NCI-H2171 treated with DMSO at 0.1 percent for 48 hours (cell line): Measurements from ENCODE around the gene PLAGL2.
"Not testable (repeated sequence)": the region's sequence is repeated elsewhere in the genome, so short reads cannot be mapped to it uniquely, and the experiment has no call there.

Experiments
- DNase-seq: peaks from one replicate; lab custom pipeline; 2025; lab: John Stamatoyannopoulos, UW

PLAGL2 gene

GRCh38 chr20:32203356-32204204 is 4.0 kb downstream of the PLAGL2 start:
- no peak for DNase-seq

DNA sequence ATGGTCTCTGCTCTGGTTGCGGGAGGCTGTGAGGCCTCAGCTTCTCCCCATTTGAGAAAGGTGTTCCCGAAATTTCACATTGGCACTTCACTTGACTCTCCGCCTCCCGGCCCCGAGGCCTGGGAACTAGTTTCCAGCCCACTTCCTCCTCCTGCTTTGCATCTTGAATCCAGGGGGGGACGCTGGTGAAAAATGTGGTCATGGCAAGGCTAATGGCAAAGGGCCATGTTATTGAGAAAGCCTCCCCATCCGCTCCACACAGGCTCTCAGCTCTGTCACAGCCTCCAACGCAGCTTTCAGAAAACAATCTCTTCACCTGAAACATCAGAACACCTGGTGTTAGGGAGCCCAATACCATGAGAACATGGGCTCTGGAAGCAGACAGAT is 5.6 kb downstream of the PLAGL2 start:
- no peak for DNase-seq

- DNase-seq, result no peak
Measured at GRCh38 chr20:32201296-32201976, 6.1 kb downstream of the PLAGL2 start.

DNA sequence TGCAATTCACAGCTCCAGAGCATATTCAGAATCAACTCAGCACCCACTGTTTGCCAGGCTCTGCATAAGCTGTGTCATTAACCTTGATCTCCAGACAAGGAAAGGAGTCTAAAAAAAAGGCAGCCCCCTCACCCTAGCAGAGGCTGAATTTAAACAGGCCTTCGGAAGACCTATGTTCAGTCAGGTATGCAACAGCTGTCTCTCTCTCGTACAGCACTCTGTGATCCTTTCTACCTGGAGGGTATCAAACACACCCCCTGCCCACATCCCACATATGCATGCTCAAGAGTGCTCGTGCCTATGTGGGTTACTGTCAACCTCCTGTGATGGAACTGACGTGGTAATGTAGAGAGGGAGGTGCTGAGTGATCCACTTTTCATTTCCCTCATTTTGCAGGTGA is 8.5 kb downstream of the PLAGL2 start:
- no peak for DNase-seq

GRCh38 chr20:32197136-32197535 is 10.4 kb downstream of the PLAGL2 start:
- not testable (repeated sequence) for DNase-seq

GRCh38 chr20:32196613-32197012 is 10.9 kb downstream of the PLAGL2 start:
- not testable (repeated sequence) for DNase-seq

DNA sequence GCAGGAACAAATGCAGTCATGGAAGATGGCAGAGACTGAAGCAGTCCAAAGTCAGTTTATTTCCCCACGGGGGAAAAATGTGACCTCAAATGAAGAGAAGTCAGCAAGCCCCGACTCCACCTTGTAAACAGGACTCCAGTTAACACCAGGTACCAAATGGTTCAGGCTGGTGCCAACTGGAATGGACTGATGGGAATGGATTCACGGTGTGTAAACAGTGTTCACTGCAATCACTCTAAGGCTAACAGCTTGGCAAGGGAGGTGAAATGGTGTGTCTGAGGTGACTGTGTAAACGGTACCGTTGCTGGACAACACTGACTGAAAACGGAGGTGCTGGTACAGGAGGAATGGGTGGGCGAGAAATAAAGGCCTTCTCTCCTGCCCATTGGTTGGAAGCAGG is 12.0 kb downstream of the PLAGL2 start:
- DNase-seq, result no peak

DNA sequence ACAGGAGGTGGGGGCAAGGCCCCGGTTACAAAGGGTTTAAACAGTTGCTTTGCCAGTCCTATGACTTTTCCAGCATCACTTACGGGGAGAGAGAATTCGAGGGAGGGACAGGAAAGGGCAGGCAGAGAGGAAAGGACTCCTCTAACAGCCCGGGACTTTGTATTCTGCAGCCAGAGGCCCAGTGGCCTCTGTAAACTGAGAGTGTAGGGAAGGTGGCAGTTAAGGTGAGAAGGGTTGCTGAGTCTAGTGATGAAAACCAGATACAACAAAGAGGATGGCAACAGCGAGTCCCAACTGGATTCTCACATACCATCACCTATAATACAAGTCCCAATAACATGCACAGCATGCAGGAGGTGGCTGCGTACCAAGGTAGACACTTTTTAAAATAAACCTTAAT is 13.5 kb downstream of the PLAGL2 start:
- no peak for DNase-seq

GRCh38 chr20:32193336-32193735 is 14.2 kb downstream of the PLAGL2 start:
- DNase-seq, result not testable (repeated sequence)

DNA sequence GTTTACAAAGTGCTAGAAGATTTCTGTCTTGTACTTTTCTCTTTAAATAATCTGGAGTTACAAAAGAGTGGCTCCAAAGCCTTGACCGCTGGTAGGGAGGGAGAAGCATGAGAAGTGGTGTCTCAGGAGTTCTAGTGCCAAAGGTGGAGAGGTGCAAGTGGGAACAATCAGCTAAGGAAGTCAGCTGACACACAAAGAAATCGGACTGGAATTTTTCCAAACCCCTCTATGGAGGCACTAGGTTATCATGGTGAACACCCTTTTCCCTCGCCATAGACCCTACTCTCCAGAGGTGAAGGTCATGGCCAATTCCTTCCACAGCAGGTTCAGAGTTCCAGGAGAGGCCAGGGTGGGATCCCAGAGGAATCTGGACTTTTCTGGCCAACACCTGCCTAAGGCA is 14.8 kb downstream of the PLAGL2 start:
- DNase-seq, result no peak

DNA sequence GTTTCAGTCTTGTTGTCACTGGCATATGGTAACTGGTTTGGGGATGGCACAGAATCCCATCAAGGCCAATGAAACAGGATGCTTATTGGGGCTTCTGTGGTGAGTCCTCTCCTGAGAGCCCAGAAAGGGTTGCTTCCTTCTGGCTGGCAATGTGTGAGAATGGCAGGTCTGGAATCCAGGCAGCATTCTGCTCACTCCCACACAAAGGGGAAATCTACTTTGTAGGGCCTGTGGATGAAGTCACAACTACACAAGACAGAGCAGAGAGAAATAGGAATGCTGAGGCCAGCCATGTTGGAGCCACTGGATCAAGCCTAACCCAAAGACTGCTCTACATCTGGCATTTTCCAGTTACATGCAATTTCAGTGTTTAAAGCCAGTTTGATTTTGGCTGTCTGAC is 15.7 kb downstream of the PLAGL2 start:
- DNase-seq, result no peak

- no peak for DNase-seq
Measured at GRCh38 chr20:32191422-32191821, 16.1 kb downstream of the PLAGL2 start.

- DNase-seq, result no peak
Measured at GRCh38 chr20:32190616-32191415, 16.7 kb downstream of the PLAGL2 start.

DNA sequence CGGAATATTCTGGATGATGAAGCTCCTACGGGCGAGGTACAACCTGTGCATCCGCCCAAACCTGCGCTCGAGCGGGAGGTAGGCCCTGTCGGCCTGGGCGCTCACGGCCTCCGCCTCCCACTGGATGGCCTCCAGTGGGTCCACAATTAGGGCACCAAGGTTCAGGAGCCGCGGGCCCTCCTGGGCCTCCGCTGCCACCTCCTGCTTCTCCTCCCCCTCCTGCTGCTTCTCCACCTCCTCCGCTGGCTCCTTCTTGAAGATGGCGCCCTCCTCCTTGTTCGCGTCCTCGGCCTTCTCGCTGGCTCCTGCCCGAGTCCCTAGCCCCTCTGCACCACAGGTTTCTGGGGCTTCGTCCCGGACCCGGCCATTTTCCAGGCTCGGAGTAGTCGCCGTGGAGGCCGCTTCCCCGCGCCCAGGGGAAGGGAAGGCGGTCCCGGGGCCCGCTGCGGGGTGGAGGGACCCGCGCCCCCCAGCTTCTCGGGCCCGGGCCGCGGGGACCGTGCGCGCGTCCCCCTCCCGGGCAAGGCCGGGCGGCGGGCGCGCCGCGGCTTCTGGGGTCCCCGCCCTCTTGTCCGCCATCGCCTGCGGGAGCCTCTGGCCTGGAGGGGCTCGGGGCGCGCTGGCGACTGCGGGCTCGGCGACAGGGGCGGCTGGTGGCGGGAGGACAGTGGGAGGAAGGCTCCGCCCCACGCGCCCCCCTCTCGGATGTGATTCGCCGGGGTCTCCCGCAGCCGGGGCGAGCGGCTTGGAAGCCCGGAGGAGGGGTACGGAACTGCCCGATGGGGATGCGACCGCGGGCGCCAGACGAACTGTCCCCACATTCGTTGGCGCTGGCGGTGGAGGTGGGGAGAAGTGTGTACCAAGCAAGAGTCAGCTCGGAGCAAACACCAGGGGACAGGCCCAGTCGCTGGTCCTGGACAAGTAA is 17.6 kb downstream of the PLAGL2 start:
- peak; percentile 55 for DNase-seq

- DNase-seq, result no peak
Measured at GRCh38 chr20:32189123-32189410, 18.5 kb downstream of the PLAGL2 start.

DNA sequence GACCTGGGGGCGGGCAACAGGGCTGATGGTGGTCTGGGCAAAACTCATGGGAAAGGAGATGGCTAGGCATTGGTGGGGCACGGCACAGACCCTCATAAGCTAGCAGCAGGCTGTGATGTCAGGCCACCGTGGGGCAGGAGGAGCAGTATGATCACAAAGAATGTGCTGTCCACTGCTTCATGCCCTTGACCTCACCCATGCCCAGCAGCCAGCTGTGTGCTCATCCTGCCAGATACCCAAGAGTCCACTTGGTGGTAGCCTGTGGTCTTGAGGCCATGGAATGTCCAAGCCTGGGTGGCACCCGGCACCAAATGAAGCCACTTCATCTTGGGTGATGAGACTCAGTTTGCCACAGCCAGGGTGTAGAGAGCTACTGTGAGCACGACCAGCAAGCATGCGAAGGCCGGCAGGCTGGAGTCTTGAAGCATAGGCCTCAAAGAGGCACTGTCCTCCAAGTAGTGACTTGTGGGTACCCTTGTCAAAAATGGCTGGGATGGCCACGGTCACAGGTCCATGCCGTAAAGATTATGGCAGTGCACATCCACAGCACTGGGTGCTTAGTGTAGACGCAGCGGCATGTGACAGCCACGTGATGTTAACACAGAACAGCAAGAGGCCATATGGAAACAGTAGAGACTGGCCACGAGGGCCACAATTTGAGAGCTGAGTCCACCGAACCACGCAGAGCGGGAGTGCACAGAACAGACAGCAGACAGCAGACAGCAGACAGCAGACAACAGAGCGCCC is 19.0 kb downstream of the PLAGL2 start:
- no peak for DNase-seq

DNA sequence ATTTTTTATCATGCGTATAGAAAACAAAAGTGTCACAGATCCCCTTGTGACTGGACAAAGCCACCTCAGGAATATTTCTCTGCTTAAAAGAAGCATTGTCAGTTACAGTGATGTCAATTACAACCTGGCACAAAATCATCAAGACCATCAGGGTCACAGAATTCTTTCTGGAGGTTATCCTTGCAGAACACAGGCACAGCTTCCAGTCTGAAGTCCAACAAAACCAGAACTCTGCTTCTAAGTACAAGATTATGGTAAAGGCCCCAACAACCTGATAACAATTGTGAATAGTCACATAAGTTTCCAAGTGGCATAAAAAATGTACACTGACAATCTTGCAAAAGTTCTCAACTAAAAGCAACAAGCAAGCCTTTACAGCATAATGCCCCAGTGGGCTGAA is 21.0 kb downstream of the PLAGL2 start:
- DNase-seq, result no peak

DNA sequence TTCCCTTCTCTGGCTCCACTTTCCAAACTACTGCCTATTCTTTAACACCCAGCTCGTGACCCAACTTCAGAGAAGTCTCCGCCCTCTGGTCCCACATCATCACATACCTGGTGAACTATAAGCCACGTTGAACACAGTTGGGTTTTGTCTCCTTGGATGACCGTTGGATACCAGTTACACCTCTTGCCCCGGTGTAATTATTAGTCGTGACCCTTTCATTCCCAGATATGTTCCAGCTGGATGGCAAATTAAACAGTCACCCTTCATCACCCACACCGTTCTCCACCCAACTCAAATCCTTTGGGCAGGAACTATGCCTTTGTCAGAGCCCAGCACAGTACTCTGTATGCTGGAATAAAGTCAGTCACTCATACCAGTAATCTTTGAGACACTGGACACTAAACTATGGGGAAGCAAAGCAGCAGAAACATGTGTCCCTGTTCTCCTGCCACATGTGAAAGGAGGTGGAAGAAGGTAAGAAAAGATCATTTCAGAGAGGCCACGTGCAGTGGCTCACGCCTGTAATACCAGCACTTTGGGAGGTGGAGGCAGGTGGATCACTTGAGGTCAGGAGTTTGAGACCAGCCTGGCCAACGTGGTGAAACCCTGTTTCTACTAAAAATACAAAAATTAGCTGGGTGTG is 22.5 kb downstream of the PLAGL2 start:
- DNase-seq, result no peak

DNA sequence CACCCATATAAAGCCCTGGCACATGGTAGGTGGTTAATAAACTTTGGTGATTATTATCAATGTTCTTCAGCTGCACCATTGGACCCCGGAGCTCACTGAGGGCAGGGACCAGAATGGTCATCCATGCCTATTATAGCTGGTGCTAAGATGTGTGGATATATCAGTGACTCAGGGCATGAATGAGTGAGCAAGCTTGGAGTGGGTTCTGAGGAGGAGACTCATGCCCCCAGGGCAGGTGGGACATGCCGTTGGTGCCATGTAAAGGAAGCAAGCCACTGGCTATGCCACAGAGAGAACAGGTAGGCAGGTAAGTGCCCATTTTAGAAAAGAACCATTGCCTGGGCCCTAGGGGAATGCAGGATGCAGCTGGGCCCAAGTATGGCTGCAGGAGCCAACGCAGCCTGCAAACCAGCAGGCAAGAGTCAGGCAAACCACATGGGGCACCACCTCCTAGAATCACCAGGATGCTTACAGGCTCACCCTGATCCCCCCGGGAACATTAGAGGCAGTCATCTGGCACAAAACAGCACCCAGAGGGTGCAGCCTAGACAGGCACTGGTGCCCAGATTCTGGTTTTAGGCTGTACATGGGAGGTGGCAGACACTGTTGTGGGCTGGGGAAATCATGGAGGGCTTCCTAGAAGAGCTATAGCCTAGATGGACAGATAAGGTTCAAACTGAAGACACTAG is 23.5 kb downstream of the PLAGL2 start:
- DNase-seq, result no peak

DNA sequence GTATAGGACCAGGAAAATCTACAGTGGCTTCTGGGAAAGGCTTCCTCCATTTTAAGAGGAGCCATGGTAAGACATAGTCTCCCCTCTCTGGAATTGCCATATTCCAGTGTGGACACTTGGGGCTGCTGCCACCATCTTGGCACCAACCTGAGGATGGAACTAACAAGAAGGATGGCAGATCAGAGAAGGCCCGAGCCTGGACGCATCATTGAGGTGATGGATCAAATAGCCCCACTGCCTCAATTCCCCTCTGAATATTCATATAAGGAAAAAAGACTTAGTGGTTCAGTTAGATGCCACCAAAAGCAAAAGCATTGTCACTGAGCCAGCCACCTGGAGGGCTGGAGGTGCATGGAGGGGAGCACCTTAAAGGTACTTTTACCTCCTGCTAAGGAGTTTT is 25.9 kb downstream of the PLAGL2 start:
- no peak for DNase-seq
